ENCODE data around the gene C3orf18.
"Not testable (repeated sequence)": the region's sequence is repeated elsewhere in the genome, so short reads cannot be mapped to it uniquely, and the experiment has no call there.

The C3orf18 gene

DNA sequence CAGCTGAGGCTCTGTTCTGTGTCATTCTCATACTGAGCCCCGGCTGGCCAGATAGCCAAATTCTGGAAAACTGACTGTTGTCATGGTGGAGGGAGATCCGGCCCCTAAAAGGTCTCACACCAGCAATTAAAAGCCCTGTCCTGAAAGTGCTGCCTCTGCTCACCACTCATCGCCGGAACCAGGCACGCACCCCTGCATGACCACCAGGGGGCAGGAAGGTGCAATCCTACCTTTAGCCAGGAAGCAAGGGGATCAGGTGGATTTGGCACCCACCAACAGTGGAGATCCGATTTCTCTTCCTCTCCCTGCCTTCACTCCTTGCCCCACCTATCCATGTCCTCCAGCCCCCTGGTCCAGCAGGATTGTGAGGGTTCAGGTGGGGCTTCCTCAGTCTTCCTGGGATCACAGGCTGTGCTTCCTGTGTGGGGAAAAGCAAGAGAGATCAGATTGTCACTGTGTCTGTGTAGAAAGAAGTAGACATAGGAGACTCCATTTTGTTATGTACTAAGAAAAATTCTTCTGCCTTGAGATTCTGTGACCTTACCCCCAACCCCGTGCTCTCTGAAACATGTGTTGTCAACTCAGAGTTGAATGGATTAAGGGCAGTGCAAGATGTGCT lies 48.0 kb downstream of the C3orf18 start:
- peak; percentile 37 for DNase-seq

DNA sequence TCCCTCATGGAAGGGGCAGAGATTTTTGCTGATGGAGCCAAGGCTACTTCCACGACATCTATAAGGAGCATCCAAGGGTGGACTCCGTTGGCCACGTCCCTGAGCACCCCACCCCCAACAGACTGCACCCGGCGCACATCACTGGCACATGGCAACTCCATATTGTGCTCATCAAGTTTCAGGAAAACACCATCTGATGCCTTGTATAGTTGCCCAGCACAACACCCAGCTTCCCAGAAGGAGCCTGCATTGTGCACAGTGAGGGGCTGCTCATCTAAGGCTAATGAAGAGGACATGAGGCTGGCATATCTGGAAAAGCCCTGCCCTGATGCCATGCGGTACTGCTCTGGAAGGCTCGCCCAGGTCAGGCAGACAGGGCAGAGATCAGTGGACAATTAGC lies 49.1 kb downstream of the C3orf18 start:
- no peak for DNase-seq

DNA sequence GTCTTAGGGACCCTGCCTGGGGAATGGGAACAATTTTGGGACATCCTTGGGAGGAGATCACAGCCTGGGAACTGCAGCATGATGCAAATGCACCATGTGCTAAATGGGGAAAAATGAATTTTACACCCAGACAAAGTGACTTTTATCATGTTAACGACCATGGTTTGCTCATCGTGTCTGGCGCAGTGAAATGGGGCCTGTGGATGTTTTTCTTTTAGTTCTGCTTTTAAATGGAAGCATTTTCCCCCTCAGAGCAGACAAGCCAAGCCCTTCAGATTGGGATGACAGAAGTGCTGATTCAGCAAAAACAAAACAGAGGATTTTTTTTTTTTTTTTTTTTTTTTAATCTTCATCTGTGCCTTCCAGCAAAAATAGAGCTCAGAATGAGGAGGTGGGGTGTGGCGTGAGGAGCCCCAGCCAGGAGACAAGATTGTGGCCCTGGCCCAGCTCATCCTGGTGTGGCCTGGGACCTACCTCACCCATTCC lies 49.8 kb downstream of the C3orf18 start:
- DNase-seq, result no peak

DNA sequence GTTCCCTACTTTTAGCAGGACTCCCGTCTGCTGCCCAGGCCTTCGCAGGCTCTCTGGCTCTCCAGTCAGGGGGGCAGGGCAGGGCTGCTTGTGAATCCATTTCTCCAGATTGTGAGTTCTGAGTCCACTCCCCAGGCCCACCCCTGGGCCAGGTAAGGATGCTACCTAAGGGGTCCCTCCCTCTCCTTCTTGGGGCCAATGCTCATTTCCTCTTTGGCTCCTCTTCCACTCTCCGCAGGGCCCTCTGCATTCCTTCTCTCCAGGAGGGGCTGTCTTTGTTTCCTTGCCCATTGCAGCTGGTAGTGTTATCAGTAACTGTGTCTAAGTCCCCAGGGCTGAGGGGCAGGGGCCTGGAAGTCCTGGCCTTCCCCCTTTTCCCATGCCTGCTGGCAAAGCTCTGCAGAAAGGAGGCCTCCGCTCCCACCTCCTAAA lies 51.1 kb downstream of the C3orf18 start:
- DNase-seq, result peak; percentile 49

DNA sequence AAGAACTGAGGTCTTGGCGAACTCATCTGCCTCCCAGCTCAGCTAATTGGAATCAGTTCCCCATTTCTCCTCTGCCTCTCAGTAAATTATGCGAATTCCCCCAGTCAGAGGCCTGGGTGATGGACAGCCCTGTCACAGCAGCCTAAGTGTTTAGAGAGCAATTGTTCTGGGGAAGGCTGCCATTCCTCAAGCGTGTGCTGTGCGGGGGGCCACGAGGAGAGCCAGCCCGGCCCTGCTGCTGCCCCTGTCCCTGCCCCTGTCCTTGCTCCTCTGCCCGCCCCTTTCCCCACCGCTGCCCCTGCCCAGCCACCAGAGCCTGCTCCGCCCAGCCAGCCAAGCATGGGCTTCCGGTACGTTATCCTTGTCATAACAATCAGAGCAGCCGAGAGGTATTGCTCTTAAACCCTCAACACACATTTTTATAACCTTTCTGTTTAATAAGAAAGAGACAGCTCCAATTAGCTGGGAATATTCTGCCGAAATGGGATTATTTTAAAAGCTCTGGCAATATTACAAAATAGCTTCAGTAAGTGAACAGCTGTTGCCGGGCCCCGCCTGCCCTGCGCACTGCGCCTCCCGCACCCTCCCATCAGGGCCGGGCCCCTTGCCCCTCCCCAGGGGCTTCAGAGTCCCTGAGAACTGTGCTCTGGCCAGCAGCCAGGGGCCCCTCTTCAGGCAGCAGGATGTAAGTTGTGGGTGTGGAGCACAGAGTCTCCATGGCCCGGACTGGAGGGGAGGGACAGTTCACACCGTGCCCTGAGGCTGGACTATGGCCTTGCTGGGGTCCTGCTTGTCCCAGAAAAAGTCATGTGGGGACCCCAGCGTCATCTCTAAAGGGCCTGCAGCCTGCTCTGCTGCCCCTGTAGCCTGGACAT lies 51.7 kb downstream of the C3orf18 start:
- DNase-seq, result peak; percentile 85

- DNase-seq, result not testable (repeated sequence)
These were observed 54.6 kb downstream of the C3orf18 start for GRCh38 chr3:50512908-50513307.

- peak; percentile 14 for DNase-seq
These were observed 55.4 kb downstream of the C3orf18 start for GRCh38 chr3:50512131-50512530.

DNA sequence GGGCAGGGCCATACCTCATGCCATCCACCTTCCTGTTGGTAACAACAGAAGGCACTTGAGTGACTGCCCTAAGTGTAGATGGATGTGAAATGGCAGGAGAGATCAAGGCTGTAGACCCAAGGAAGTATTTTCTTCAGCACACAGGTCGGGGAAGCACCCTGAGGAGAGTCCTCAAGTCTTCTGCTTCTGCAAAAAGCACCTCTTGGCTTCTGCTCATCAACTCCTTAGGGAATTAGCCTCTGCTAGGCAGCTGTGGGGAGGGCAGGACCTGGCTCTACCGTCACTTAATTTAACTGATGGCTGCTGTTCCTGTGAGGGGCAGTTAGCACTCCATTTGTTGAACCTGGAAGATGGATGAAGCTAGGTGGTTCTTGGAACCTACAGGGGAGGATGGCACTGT lies 57.2 kb downstream of the C3orf18 start:
- no peak for DNase-seq

DNA sequence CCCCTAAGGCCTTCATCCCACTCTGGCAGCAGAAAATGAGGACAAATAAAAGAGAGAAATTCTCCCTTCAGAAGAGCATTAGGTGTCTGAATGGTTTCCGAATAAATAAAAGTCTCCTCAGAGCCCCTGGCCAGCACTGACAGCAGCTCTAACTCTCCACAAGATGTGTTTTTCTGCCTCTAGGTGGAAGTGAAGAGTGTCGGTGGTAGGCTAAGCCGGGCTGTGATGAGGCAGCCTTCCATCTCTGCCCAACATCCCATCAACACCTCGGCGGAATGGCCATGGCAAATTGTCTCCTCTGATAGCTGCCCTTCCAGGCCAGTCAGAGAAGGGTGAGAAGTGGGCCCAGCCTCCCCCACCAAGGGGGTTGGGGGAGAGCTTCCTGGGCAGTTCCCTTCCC lies 57.8 kb downstream of the C3orf18 start:
- DNase-seq, result no peak

DNA sequence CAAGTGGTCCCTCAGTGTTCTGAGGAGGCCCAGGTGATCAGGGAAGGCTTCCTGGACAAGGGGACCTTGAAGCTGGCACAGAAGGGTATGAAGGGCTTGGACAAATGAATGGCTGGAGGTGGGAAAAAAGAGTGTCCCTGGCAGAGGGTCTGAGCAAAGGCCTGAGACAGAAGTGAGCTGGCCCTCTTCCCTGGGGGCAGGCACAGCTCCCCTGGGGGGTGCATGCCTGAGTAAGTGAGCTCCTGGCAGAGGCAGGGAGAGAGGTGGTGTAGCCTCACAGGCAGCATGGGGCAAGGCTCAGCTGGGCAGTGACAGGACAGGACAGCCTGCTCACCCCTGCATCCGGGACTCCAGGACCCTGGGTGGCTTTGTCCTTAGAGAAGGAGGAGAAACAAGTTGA lies 58.7 kb downstream of the C3orf18 start:
- DNase-seq, result no peak
